Muscle of leg (tissue), 11 donors: ENCODE data around the gene CREBBP. TPM values are rescaled to one million over a fixed set of nuclear protein-coding genes. Genes with fewer than 3 reads are reported as not detected.
A peak's percentile ranks its signal among the peaks of the same experiment; 100 is the strongest.

Source experiments
- DNase-seq: peaks from one replicate; pipeline ENCODE4 v3.0.0; 2013
- H3K27ac ChIP-seq: one replicate; pipeline ENCODE4 v1.5.1; 2013; ENCODE audit warnings: mild to moderate bottlenecking, low read length, control low read depth
- H3K27me3 ChIP-seq: one replicate; pipeline ENCODE4 v1.6.1; 2013; ENCODE audit warnings: low read length; ENCODE audit not compliant: control insufficient read depth, insufficient read depth
- H3K36me3 ChIP-seq: one replicate; pipeline ENCODE4 v1.6.1; 2013; ENCODE audit warnings: low read length; ENCODE audit not compliant: control insufficient read depth, insufficient read depth
- H3K4me1 ChIP-seq: one replicate; pipeline ENCODE4 v1.6.1; 2013; ENCODE audit warnings: low read length; ENCODE audit not compliant: control insufficient read depth, insufficient read depth
- H3K4me3 ChIP-seq: one replicate; pipeline ENCODE4 v1.5.1; 2013; ENCODE audit warnings: low read length, control low read depth
- H3K9me3 ChIP-seq: replicated peaks from 2 replicates; pipeline ENCODE4 v1.6.1; 2013; ENCODE audit warnings: low read depth, low read length; ENCODE audit not compliant: control insufficient read depth
- WGBS: methylation state at CpG from one replicate; pipeline ENCODE4 v1.1.5; 2013; ENCODE audit warnings: missing lambda C conversion rate; ENCODE audit not compliant: insufficient coverage; 5-methylcytosine and 5-hydroxymethylcytosine counted together
- polyA plus RNA-seq, 8 donors: library from polyadenylated mRNA; unstranded; fragments of 120-200 nt; gene quantifications; one replicate each; pipeline versions ENCODE4 v1.2.1 to v1.2.3, GENCODE V29; 2013; ENCODE audit warnings: inconsistent platforms in 1 of 8, low replicate concordance in 1 of 8; ENCODE audit not compliant: insufficient read length in 8 of 8, insufficient read depth in 1 of 8
- total RNA-seq: library from RNA; stranded (reverse); fragments of 120-200 nt; gene quantifications from one replicate; pipeline ENCODE4 v1.2.4, GENCODE V29; 2013

Gene CREBBP
- total and polyA plus RNA-seq, 9 donors = 26.4 to 54.2 (median 44.8) TPM

DNA sequence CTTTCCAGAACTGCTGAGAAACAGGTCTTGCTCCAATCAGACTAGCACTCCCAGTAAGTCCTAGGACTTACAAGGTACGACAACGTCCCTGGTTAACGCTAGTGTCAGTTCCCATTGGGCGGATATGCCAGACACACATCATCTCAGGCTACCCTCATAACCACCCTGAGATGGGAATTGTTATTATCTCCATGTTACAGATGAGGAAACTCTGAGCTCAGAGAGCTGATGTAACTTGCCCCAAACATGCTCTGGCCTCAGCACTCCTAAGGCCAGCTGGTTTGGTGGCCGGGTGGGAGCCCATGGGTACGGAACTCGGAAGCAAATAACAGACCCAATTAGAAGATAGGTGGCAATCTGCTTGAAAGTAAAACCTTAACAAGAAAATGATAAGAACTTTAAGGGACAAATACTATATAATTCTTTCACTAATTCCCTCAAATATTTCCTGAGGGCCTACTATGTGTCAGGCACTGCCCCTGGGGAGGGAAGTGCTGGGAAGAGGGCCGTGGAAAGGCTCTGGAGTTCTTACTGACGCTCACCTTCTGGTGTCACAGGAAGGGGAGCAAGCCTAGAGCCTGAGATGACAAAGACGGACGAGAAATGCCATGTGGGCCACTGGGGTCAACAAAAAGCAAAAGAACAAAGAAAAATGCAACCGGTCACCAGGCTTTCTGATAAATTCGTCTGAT is 6.9 kb downstream of the CREBBP start:
- Histone ChIP-seq H3K36me3 (peaks cover 8% of the 10 kb centered on the region), H3K4me1 (peaks cover 52% of the 10 kb centered on the region), H3K27ac (no peak overlapping the region), H3K9me3 (no peaks in the 10 kb centered on the region), H3K4me3 (no peak overlapping the region), H3K27me3 (no peaks in the 10 kb centered on the region)
- no peak for DNase-seq
- 65% methylated on average over 4 of the region's 13 CpGs for WGBS

- Histone ChIP-seq H3K27ac (no peak overlapping the region), H3K9me3 (no peaks in the 10 kb centered on the region), H3K36me3 (peaks cover under 1% of the 10 kb centered on the region), H3K4me1 (peaks cover 42% of the 10 kb centered on the region), H3K4me3 (no peak overlapping the region), H3K27me3 (no peaks in the 10 kb centered on the region)
- WGBS = 24% methylated on average over 12 of the region's 12 CpGs
- DNase-seq = peak; percentile 44
Observed at GRCh38 chr16:3872216-3872895, 8.2 kb downstream of the CREBBP start.

DNA sequence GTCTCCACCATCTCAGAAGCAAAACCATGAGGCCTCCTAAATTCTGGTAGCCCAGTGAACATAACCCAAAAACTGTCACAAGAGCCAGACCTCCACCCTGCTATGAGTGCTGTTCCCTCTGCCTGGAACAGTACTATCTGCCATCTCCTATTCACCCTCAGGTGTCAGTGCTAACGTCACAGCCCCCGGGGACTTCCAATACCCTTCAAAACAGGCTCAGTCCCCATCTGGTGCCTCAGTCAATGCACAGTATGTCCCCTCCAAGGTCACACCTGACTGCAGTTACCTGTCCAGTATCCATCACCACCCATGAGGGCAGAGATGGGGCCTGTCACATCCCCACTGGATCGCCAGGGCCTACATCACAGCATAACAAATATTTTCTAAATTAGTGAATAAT is 11.5 kb downstream of the CREBBP start:
- H3K4me3 ChIP-seq = no peak overlapping the region
- H3K27me3 ChIP-seq = no peaks in the 10 kb centered on the region
- no peak for DNase-seq
- no peaks in the 10 kb centered on the region for H3K36me3 ChIP-seq
- peaks cover 23% of the 10 kb centered on the region for H3K4me1 ChIP-seq
- 71% methylated on average over 2 of the region's 3 CpGs for WGBS
- H3K9me3 ChIP-seq = no peaks in the 10 kb centered on the region
- H3K27ac ChIP-seq = no peak overlapping the region

DNA sequence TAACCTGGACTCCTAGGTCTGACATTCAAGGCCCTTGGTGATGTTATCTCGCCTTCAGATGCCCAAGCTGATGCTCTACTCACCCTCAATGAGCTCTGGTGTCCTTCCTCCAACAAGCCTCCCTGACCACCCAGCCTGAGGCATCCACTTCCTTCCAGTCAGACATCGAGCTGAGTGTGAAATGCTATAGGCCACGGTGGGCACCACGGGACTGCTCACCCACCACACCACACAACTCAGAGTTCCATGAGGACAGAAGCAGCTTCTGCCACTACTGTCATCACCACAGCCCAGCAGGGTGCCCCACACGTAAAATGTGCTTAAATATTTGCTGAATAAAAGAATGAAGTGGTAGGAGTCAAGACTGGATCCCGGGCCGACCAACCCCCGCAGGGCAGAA is 12.0 kb downstream of the CREBBP start:
- Histone ChIP-seq H3K4me1 (peaks cover 23% of the 10 kb centered on the region), H3K27me3 (no peaks in the 10 kb centered on the region), H3K9me3 (no peaks in the 10 kb centered on the region), H3K4me3 (no peak overlapping the region), H3K36me3 (peaks cover 2% of the 10 kb centered on the region), H3K27ac (no peak overlapping the region)
- WGBS = 75% methylated on average over 1 of the region's 8 CpGs
- no peak for DNase-seq

GRCh38 chr16:3866703-3867431 is 13.6 kb downstream of the CREBBP start:
- no peaks in the 10 kb centered on the region for H3K27me3 ChIP-seq
- H3K9me3 ChIP-seq = no peaks in the 10 kb centered on the region
- H3K4me1 ChIP-seq = peaks cover 22% of the 10 kb centered on the region
- 86% methylated on average over 1 of the region's 4 CpGs for WGBS
- H3K27ac ChIP-seq = no peak overlapping the region
- DNase-seq = no peak
- H3K36me3 ChIP-seq = peaks cover 2% of the 10 kb centered on the region
- no peak overlapping the region for H3K4me3 ChIP-seq

- no peak overlapping the region for H3K4me3 ChIP-seq
- H3K36me3 ChIP-seq = peaks cover 2% of the 10 kb centered on the region
- no peak for DNase-seq
- H3K27me3 ChIP-seq = no peaks in the 10 kb centered on the region
- H3K9me3 ChIP-seq = no peaks in the 10 kb centered on the region
- H3K4me1 ChIP-seq = peaks cover 26% of the 10 kb centered on the region
- 50% methylated on average over 2 of the region's 3 CpGs for WGBS
- H3K27ac ChIP-seq = no peak overlapping the region
Observed at GRCh38 chr16:3865241-3865640, 15.3 kb downstream of the CREBBP start.

DNA sequence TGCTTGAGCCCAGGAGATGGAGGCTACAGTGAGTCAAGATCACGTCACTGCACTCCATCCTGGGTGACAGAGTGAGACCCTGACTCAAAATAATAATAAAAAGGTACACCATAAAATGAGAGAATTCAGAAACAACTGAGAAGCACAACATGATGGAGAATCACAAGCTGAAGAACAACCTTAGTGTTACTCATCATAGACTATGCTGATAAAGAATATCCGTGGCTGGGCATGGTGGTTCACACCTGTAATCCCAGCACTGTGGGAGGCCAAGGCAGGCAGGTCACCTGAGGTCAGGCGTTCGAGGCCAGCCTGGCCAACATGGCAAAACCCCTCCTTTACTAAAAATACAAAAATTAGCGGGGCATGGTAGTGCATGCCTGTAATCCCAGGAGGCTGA is 16.0 kb downstream of the CREBBP start:
- 80% methylated on average over 1 of the region's 5 CpGs for WGBS
- no peaks in the 10 kb centered on the region for H3K9me3 ChIP-seq
- no peaks in the 10 kb centered on the region for H3K27me3 ChIP-seq
- peaks cover 2% of the 10 kb centered on the region for H3K36me3 ChIP-seq
- no peak overlapping the region for H3K27ac ChIP-seq
- no peak overlapping the region for H3K4me3 ChIP-seq
- DNase-seq = no peak
- H3K4me1 ChIP-seq = peaks cover 26% of the 10 kb centered on the region

GRCh38 chr16:3863587-3863986 is 16.9 kb downstream of the CREBBP start:
- H3K4me1 ChIP-seq = peaks cover 24% of the 10 kb centered on the region
- H3K36me3 ChIP-seq = peaks cover 2% of the 10 kb centered on the region
- no peaks in the 10 kb centered on the region for H3K27me3 ChIP-seq
- DNase-seq = no peak
- 20% methylated on average over 3 of the region's 5 CpGs for WGBS
- peak overlapping the region; percentile 62 for H3K27ac ChIP-seq
- no peaks in the 10 kb centered on the region for H3K9me3 ChIP-seq
- no peak overlapping the region for H3K4me3 ChIP-seq

DNA sequence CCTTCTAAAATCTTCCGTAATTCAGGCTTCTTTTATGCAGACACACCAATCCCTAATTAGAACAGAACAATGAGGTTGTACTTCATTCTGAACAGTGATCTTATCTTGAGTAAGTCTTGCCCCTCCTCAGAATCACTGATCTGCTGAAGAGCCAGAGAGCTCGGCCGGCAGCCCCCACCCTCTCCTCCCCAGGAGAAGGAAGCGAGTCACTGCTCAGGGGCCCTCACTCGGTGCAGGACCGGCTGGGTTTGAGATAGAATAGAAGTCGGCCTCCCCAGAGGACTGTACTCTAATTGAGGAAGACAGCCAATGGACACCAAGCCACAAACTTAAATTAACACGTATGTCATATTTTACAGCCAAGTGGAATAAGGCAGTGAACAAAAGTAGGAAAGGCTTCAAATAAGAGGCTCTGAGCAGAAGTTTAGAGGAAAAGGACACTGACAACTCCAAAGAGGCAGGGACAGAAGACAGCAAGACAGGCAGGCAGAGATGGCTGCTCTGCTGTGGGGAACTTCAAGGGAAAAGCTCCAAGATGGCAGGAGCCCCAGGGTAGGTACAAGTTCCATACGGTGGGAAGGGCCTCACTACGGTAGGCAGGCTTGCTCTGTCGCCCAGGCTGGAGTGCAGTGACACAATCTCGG is 18.6 kb downstream of the CREBBP start:
- no peaks in the 10 kb centered on the region for H3K9me3 ChIP-seq
- no peak overlapping the region for H3K4me3 ChIP-seq
- H3K36me3 ChIP-seq = peaks cover 2% of the 10 kb centered on the region
- DNase-seq = no peak
- H3K27me3 ChIP-seq = no peaks in the 10 kb centered on the region
- H3K27ac ChIP-seq = no peak overlapping the region
- H3K4me1 ChIP-seq = peaks cover 32% of the 10 kb centered on the region
- no CpG with 5 or more reads among the region's 12 CpGs for WGBS

- Histone ChIP-seq H3K4me1 (peaks cover 36% of the 10 kb centered on the region), H3K36me3 (peaks cover 2% of the 10 kb centered on the region), H3K27ac (no peak overlapping the region), H3K27me3 (no peaks in the 10 kb centered on the region), H3K9me3 (no peaks in the 10 kb centered on the region), H3K4me3 (no peak overlapping the region)
- WGBS = 100% methylated on average over 2 of the region's 7 CpGs
- DNase-seq = no peak
Observed at GRCh38 chr16:3859889-3860288, 20.6 kb downstream of the CREBBP start.
